HEK293 (cell line): ENCODE measurements around the gene TPRKB.
A peak's percentile ranks its signal among the peaks of the same experiment; 100 is the strongest.

ENCODE experiments used
- CTCF ChIA-PET: fragments of 350-600 bp; formaldehyde crosslinking; extraction: SDS; loops from one replicate; lab custom pipeline; 2021; ENCODE audit warnings: antibody characterized with exemption; lab: Yijun Ruan, JAX
- POLR2A ChIA-PET: fragments of 300-600 bp; formaldehyde crosslinking; extraction: SDS; loops from one replicate; lab custom pipeline; 2020; ENCODE audit warnings: antibody characterized with exemption, inconsistent platforms; lab: Yijun Ruan, JAX
- H3K27ac ChIP-seq: fragments of 200-500 bp; sonication (Bioruptor generic); 2 replicates; pipeline ENCODE4 v1.5.1; 2014; ENCODE audit warnings: low read depth, low read length, control low read depth, inconsistent platforms; ENCODE audit errors: extremely low read depth
- H3K36me3 ChIP-seq, 2 experiments: fragments of 200-500 bp in 1 of 2; sonication (Bioruptor generic) in 1 of 2; 1 replicate in 1 of 2; 2 replicates in 1 of 2; pipeline ENCODE4 v1.5.1; 2014 to 2017; ENCODE audit warnings: inconsistent platforms in 2 of 2, low read length in 2 of 2; ENCODE audit not compliant: control insufficient read depth in 2 of 2, insufficient read depth in 1 of 2
- H3K4me1 ChIP-seq: fragments of 200-500 bp; sonication (Bioruptor generic); 2 replicates; pipeline ENCODE4 v1.5.1; 2014; ENCODE audit warnings: mild to moderate bottlenecking, low read length, inconsistent platforms; ENCODE audit not compliant: control insufficient read depth, insufficient read depth
- H3K4me3 ChIP-seq: 2 replicates; pipeline ENCODE4 v1.5.1; 2011; ENCODE audit warnings: low read depth, mild to moderate bottlenecking, control low read depth, low read length, moderate library complexity
- H3K9me3 ChIP-seq: fragments of 200-500 bp; sonication (Bioruptor generic); 2 replicates; pipeline ENCODE4 v1.5.1; 2014; ENCODE audit warnings: low read depth, low read length, inconsistent platforms; ENCODE audit not compliant: control insufficient read depth, insufficient read depth
- BCL11B ChIP-seq: fragments of 450-650 bp; formaldehyde crosslinking; IDR thresholded peaks from 2 replicates; pipeline ENCODE4 v1.5.1; 2016; ENCODE audit warnings: low read depth, missing biosample characterization, missing genetic modification characterization
- HOXD13 ChIP-seq: sonication (generic); formaldehyde crosslinking; IDR thresholded peaks from 2 replicates; pipeline ENCODE4 v1.8.0; 2022; ENCODE audit warnings: missing genetic modification reagents, borderline replicate concordance
- KLF7 ChIP-seq: fragments of 450-650 bp; formaldehyde crosslinking; IDR thresholded peaks from 2 replicates; pipeline ENCODE4 v1.5.1; 2016; ENCODE audit warnings: missing biosample characterization, missing genetic modification characterization, borderline replicate concordance
- KLF8 ChIP-seq: fragments of 450-650 bp; formaldehyde crosslinking; IDR thresholded peaks from 2 replicates; pipeline ENCODE4 v1.5.1; 2016; ENCODE audit warnings: missing biosample characterization, missing genetic modification characterization
- KLF9 ChIP-seq: fragments of 450-650 bp; formaldehyde crosslinking; IDR thresholded peaks from 2 replicates; pipeline ENCODE4 v1.5.1; 2016; ENCODE audit warnings: missing biosample characterization, missing genetic modification characterization, low read depth
- SETDB1 ChIP-seq: IDR thresholded peaks from one replicate; pipeline ENCODE4 v1.6.1; 2017; ENCODE audit warnings: mild to moderate bottlenecking, low read length, moderate library complexity, mixed read lengths; ENCODE audit not compliant: insufficient read length
- ZNF214 ChIP-seq: fragments of 450-650 bp; formaldehyde crosslinking; IDR thresholded peaks from 2 replicates; pipeline ENCODE4 v1.5.1; 2017; ENCODE audit warnings: missing biosample characterization, mild to moderate bottlenecking, missing genetic modification characterization, borderline replicate concordance
- ZNF416 ChIP-seq: fragments of 450-650 bp; formaldehyde crosslinking; IDR thresholded peaks from 2 replicates; pipeline ENCODE4 v1.5.1; 2016; ENCODE audit warnings: missing biosample characterization, missing genetic modification characterization
- ZNF514 ChIP-seq: fragments of 450-650 bp; formaldehyde crosslinking; IDR thresholded peaks from 2 replicates; pipeline ENCODE4 v1.5.1; 2016; ENCODE audit warnings: missing biosample characterization, missing genetic modification characterization
- ZNF585B ChIP-seq: fragments of 450-650 bp; formaldehyde crosslinking; IDR thresholded peaks from 2 replicates; pipeline ENCODE4 v1.5.1; 2016; ENCODE audit warnings: missing biosample characterization, missing genetic modification characterization
- ZNF639 ChIP-seq: fragments of 450-650 bp; formaldehyde crosslinking; IDR thresholded peaks from 2 replicates; pipeline ENCODE4 v1.5.1; 2016; ENCODE audit warnings: missing biosample characterization, missing genetic modification characterization
- ZNF658 ChIP-seq: fragments of 450-650 bp; formaldehyde crosslinking; IDR thresholded peaks from 2 replicates; pipeline ENCODE4; 2016; ENCODE audit warnings: missing biosample characterization, missing genetic modification characterization
- ZNF670 ChIP-seq: fragments of 450-650 bp; formaldehyde crosslinking; IDR thresholded peaks from 2 replicates; pipeline ENCODE4 v1.5.1; 2016; ENCODE audit warnings: missing biosample characterization, missing genetic modification characterization, low read depth
- ZNF76 ChIP-seq: fragments of 450-650 bp; formaldehyde crosslinking; IDR thresholded peaks from 2 replicates; pipeline ENCODE4; 2016; ENCODE audit warnings: low read depth, missing biosample characterization, missing genetic modification characterization, borderline replicate concordance
- ZNF776 ChIP-seq: fragments of 450-650 bp; formaldehyde crosslinking; IDR thresholded peaks from 2 replicates; pipeline ENCODE4 v1.5.0; 2017; ENCODE audit warnings: missing biosample characterization, missing genetic modification characterization, borderline replicate concordance
- TF ChIP-seq, protein P1 (sequence below): fragments of 450-650 bp; formaldehyde crosslinking; IDR thresholded peaks from 2 replicates; pipeline ENCODE4 v1.5.1; 2016; ENCODE audit warnings: missing biosample characterization, missing genetic modification characterization
- TF ChIP-seq, protein P2 (sequence below): fragments of 450-650 bp; formaldehyde crosslinking; IDR thresholded peaks from 2 replicates; pipeline ENCODE4 v1.5.1; 2017; ENCODE audit warnings: missing biosample characterization, mild to moderate bottlenecking, missing genetic modification characterization, moderate library complexity

TPRKB gene

DNA sequence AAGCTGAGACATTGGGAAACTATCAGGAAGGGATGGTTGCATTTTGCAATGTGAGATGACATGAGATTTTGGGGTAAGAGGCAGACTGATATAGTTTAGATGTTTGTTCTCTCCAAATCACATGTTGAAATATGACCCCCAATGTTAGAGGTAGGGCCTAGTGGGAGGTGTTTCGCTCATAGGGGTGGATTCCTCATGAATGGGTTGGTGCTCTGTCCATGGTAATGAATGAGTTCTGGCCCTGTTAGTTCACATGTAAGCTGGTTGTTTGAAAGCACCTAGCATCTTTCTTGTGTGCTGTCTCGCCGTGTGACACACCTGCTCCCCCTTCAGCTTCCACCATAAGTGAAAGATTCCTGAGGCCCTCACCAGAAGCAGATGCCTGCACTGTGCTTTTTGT is 37.7 kb downstream of the TPRKB start:
- no peak overlapping the region for H3K27ac ChIP-seq
- H3K4me1 ChIP-seq, result no peaks in the 10 kb centered on the region
- CTCF ChIA-PET, result no interaction called here
- no peaks in the 10 kb centered on the region for H3K36me3 ChIP-seq
- no peak overlapping the region for H3K4me3 ChIP-seq
- no peaks in the 10 kb centered on the region for H3K9me3 ChIP-seq
- TF ChIP-seq, protein P1, sequence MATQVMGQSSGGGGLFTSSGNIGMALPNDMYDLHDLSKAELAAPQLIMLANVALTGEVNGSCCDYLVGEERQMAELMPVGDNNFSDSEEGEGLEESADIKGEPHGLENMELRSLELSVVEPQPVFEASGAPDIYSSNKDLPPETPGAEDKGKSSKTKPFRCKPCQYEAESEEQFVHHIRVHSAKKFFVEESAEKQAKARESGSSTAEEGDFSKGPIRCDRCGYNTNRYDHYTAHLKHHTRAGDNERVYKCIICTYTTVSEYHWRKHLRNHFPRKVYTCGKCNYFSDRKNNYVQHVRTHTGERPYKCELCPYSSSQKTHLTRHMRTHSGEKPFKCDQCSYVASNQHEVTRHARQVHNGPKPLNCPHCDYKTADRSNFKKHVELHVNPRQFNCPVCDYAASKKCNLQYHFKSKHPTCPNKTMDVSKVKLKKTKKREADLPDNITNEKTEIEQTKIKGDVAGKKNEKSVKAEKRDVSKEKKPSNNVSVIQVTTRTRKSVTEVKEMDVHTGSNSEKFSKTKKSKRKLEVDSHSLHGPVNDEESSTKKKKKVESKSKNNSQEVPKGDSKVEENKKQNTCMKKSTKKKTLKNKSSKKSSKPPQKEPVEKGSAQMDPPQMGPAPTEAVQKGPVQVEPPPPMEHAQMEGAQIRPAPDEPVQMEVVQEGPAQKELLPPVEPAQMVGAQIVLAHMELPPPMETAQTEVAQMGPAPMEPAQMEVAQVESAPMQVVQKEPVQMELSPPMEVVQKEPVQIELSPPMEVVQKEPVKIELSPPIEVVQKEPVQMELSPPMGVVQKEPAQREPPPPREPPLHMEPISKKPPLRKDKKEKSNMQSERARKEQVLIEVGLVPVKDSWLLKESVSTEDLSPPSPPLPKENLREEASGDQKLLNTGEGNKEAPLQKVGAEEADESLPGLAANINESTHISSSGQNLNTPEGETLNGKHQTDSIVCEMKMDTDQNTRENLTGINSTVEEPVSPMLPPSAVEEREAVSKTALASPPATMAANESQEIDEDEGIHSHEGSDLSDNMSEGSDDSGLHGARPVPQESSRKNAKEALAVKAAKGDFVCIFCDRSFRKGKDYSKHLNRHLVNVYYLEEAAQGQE (tag by site-specific recombination), result 0 out of 2 replicates have a peak, but pooled peaks have one; percentile 35
- TF ChIP-seq KLF9 (tag by site-specific recombination), result no peak
- no peak for TF ChIP-seq ZNF670 (tag by site-specific recombination)
- no peak for TF ChIP-seq ZNF76 (tag by site-specific recombination)
- TF ChIP-seq BCL11B, result no peak
- TF ChIP-seq KLF7 (tag by site-specific recombination), result no peak
- TF ChIP-seq, protein P2, sequence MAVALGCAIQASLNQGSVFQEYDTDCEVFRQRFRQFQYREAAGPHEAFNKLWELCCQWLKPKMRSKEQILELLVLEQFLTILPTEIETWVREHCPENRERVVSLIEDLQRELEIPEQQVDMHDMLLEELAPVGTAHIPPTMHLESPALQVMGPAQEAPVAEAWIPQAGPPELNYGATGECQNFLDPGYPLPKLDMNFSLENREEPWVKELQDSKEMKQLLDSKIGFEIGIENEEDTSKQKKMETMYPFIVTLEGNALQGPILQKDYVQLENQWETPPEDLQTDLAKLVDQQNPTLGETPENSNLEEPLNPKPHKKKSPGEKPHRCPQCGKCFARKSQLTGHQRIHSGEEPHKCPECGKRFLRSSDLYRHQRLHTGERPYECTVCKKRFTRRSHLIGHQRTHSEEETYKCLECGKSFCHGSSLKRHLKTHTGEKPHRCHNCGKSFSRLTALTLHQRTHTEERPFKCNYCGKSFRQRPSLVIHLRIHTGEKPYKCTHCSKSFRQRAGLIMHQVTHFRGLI (tag by site-specific recombination), result no peak
- TF ChIP-seq ZNF214 (tag by site-specific recombination), result no peak
- TF ChIP-seq KLF8, result no peak
- TF ChIP-seq, all 188 proteins: peak for 1
- POLR2A ChIA-PET, result no interaction called here

- Histone ChIP-seq H3K36me3 (no peaks in the 10 kb centered on the region), H3K4me3 (no peak overlapping the region), H3K27ac (no peak overlapping the region), H3K4me1 (no peaks in the 10 kb centered on the region)
- CTCF ChIA-PET, result no interaction called here
- TF ChIP-seq ZNF658 (tag by site-specific recombination) (no peak), ZNF639 (tag by site-specific recombination) (no peak), ZNF585B (tag by site-specific recombination) (peak; percentile 94), HOXD13 (CRISPR knock-in tag) (no peak), ZNF416 (tag by site-specific recombination) (no peak), SETDB1 (peak; percentile 34), ZNF776 (tag by site-specific recombination) (no peak), ZNF514 (tag by site-specific recombination) (no peak)
- TF ChIP-seq, all 188 proteins: peak for 2
- POLR2A ChIA-PET, result no interaction called here
- no peaks in the 10 kb centered on the region for H3K9me3 ChIP-seq
These were observed 39.0 kb downstream of the TPRKB start for GRCh38 chr2:73698101-73698500.
